Suprapubic skin (tissue), 4 donors: ENCODE results near the gene PPIAL4G. TPM values are rescaled to one million over a fixed set of nuclear protein-coding genes. Genes with fewer than 3 reads are reported as not detected.
"Not testable (repeated sequence)": the region's sequence is repeated elsewhere in the genome, so short reads cannot be mapped to it uniquely, and the experiment has no call there.

Source experiments
- DNase-seq, 2 donors: peaks; one replicate each; pipeline ENCODE4 v3.0.0-alpha.2; 2019; ENCODE audit warnings: low spot score in 2 of 2
- H3K27ac ChIP-seq: fragments of 200-600 bp; sonication (generic); one replicate; pipeline ENCODE4 v1.5.1; 2019
- H3K27me3 ChIP-seq: fragments of 200-600 bp; sonication (generic); one replicate; pipeline ENCODE4 v1.5.1; 2019
- H3K36me3 ChIP-seq: fragments of 200-600 bp; sonication (generic); one replicate; pipeline ENCODE4 v1.5.1; 2019
- H3K4me1 ChIP-seq: fragments of 200-600 bp; sonication (generic); one replicate; pipeline ENCODE4 v1.5.1; 2019
- H3K4me3 ChIP-seq: fragments of 200-600 bp; sonication (generic); one replicate; pipeline ENCODE4 v1.5.1; 2019; ENCODE audit warnings: mild to moderate bottlenecking
- H3K9me3 ChIP-seq: fragments of 200-600 bp; sonication (generic); one replicate; pipeline ENCODE4 v1.5.1; 2019
- EP300 ChIP-seq: sonication (generic); formaldehyde crosslinking; IDR thresholded peaks from one replicate; pipeline ENCODE4 v1.6.1; 2017; ENCODE audit warnings: antibody characterized with exemption
- POLR2A ChIP-seq, 2 donors: fragments of 450-650 bp; IDR thresholded peaks; one replicate each; pipeline ENCODE4 v1.6.1; 2017; ENCODE audit warnings: antibody characterized with exemption in 2 of 2, mild to moderate bottlenecking in 2 of 2, moderate library complexity in 2 of 2
- POLR2AphosphoS5 ChIP-seq, 3 donors: sonication (generic); formaldehyde crosslinking; IDR thresholded peaks; one replicate each; pipeline ENCODE4 v1.6.1; 2017; ENCODE audit warnings: antibody characterized with exemption in 3 of 3
- WGBS: methylation state at CpG from one replicate; pipeline ENCODE4 v1.1.5; 2018; 5-methylcytosine and 5-hydroxymethylcytosine counted together
- total RNA-seq, 4 donors: library from RNA; depleted of rRNA; stranded (reverse); fragments of >200 nt; gene quantifications; one replicate each; pipeline ENCODE4 v1.1.0, GENCODE V29; 2016
- TF ChIP-seq, protein P1 (sequence below), 2 donors: fragments of 200-600 bp in 1 of 2; fragments of 450-650 bp in 1 of 2; sonication (generic) in 1 of 2; IDR thresholded peaks; one replicate each; pipeline ENCODE4 v1.5.1; 2016 to 2019; ENCODE audit warnings: antibody characterized with exemption in 2 of 2, mild to moderate bottlenecking in 1 of 2, moderate library complexity in 1 of 2

PPIAL4G gene
- total RNA-seq, 4 donors from 2014 or later: not detected

DNA sequence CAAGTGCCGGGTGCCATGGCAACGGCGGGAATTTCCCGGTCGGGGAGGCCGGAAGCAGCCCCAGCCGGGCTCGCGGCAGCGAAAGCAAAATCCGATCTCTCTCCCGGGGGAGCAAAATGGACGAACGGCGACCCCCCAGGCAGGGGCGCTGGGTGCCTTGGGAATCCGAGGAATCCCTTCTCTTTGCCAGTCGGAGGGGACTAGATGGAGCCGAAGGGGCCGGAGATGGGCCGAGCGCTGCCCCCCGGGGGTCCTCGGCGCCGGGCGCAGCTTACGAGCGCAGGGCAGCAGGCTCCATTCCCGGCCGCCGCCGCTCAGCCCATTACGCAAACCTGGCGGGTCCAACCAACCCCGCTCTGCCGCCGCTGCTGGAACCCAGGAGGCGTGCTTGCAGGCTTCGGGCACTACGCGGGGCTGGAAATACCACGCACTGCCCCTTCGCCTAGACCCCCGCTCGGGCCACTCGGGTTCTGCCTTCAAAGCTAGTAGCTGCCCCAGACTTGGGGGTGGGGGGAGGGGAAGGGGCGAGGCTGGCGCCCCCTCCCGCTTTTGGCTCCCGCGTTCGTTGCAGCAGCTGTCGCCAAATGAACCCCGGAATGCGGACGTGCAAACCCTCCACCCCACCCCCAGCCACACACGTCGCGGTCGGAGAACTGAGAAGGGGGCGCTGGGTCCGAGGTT is 24.1 kb downstream of the PPIAL4G start:
- not testable (repeated sequence) for H3K27me3 ChIP-seq, H3K4me1 ChIP-seq, H3K36me3 ChIP-seq, H3K9me3 ChIP-seq
- WGBS: no CpG with 5 or more reads among the region's 63 CpGs
- DNase-seq: peak; percentile 67 to 76
- Histone ChIP-seq H3K27ac (peak overlapping the region; percentile 65), H3K4me3 (peak overlapping the region; percentile 62)

DNA sequence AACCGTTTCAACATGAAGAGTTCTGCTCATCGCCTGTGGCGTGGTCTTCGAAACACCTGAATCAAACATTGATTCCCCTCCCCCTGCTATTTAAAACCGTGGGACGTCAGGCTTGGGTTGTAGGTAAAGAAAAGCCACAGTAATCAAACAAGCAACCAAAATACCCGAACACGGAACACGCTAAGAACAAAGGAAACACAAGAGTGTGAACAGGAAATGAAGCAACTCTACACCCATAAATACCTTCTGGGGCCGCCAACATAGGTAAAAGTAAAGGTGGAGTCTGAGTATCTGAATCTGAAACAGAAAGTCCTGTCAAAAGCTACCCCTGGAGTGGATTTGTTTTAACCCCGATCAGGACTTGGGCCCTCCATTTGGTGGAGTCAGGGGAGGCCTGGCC is 24.7 kb downstream of the PPIAL4G start:
- Histone ChIP-seq H3K27ac (peak overlapping the region; percentile 65), H3K4me3 (peak overlapping the region; percentile 62)
- not testable (repeated sequence) for DNase-seq, H3K27me3 ChIP-seq, H3K9me3 ChIP-seq, H3K36me3 ChIP-seq, H3K4me1 ChIP-seq
- WGBS: under 1% methylated on average over 10 of the region's 11 CpGs

DNA sequence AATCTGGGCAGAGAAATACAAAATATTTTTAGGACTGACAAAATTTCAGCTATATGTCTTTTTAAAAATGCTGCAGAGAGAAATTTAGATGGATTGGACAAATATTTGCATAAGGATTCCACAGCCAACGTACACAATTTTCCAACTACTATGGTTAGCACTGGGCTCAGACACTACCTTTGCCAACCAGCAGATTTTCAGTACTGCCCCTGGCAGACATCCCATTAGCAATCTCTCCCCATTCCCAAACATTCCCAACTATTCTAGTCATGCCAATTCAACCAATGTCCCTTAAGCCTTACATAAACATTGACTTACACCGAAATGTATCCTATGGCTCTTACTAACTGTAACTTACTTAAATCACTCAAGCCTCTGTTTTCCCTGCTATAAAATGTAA is 30.3 kb downstream of the PPIAL4G start:
- DNase-seq, H3K27ac ChIP-seq, H3K36me3 ChIP-seq, H3K27me3 ChIP-seq, H3K4me1 ChIP-seq, H3K4me3 ChIP-seq, H3K9me3 ChIP-seq: not testable (repeated sequence)
- WGBS: 54% methylated on average over 2 of the region's 2 CpGs

DNA sequence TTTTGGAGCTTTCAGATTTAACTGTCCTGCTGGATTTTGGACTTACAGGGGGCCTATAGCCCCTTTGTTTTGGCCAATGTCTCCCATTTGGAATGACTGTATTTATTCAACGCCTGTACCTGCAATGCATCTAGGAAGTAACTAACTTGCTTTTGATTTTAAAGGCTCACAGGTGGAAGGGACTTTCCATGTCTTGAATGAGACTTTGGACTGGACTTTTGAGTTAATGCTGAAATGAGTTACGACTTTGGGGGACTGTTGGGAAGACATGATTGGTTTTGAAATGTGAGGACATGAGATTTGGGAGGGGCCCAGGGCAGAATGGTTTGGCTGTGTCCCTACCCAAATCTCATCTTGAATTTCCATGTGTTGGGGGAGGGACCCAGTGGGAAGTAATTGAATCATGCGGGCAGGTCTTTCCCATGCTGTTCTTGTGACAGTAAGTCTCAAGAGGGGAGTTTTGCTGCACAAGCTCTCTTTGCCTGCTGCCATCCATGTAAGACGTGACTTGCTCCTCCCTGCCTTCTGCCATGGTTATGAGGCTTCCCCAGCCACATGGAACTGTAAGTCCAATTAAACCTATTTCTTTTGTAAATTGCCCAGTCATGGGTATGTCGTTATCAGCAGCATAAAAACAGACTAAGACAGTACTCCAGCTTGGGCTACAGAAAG is 43.3 kb downstream of the PPIAL4G start:
- H3K9me3 ChIP-seq, H3K4me3 ChIP-seq, H3K4me1 ChIP-seq, H3K27ac ChIP-seq, H3K27me3 ChIP-seq, H3K36me3 ChIP-seq, DNase-seq: not testable (repeated sequence)
- 92% methylated on average over 5 of the region's 5 CpGs for WGBS

DNA sequence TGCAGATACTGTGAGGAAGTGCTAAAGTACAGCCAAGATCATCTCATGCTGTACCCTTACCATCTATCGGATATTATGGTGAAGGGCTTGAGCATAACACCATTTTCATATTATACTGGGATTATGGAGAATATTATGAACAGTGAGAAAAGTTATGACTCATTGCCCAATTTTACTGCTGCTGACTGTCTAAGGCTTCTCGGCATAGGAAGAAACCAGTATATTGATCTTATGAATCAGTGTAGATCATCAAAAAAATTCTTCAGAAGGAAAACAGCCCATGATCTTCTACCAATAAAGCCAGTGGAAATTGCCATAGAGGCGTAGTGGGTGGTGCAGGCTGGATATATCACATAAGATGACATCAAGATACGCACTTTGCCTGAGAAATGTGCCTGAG is 47.7 kb downstream of the PPIAL4G start:
- Histone ChIP-seq H3K9me3 (no peaks in the 10 kb centered on the region), H3K4me3 (no peak overlapping the region), H3K27me3 (no peaks in the 10 kb centered on the region), H3K4me1 (peaks cover 10% of the 10 kb centered on the region), H3K36me3 (no peaks in the 10 kb centered on the region), H3K27ac (no peak overlapping the region)
- TF ChIP-seq EP300 (no peak), POLR2AphosphoS5 (IDR thresholded peaks at IDR 0.05) (no peak), POLR2A (IDR thresholded peaks at IDR 0.05) (no peak)
- TF ChIP-seq, protein P1, sequence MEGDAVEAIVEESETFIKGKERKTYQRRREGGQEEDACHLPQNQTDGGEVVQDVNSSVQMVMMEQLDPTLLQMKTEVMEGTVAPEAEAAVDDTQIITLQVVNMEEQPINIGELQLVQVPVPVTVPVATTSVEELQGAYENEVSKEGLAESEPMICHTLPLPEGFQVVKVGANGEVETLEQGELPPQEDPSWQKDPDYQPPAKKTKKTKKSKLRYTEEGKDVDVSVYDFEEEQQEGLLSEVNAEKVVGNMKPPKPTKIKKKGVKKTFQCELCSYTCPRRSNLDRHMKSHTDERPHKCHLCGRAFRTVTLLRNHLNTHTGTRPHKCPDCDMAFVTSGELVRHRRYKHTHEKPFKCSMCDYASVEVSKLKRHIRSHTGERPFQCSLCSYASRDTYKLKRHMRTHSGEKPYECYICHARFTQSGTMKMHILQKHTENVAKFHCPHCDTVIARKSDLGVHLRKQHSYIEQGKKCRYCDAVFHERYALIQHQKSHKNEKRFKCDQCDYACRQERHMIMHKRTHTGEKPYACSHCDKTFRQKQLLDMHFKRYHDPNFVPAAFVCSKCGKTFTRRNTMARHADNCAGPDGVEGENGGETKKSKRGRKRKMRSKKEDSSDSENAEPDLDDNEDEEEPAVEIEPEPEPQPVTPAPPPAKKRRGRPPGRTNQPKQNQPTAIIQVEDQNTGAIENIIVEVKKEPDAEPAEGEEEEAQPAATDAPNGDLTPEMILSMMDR (IDR thresholded peaks at IDR 0.05): no peak
- WGBS: 97% methylated on average over 4 of the region's 4 CpGs
- DNase-seq: no peak

DNA sequence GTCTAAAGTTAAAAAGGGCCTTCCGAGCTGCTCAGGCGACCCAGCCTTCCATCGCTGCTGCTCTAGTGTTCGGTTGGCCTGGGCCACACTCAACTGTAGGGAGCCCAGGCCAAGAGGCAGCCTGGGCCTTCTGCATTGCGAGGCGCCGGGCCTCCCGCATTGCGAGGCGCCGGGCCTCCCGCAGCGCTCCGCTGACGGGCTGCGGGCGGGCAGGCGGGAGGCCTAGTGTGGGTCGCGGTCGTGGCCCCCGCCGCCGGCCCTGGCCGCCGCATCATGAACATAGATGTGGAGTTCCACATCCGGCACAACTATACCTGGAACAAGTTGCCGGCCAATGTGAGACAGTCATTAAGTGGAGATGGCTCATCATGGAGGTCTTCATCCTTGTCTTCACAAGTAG is 48.3 kb downstream of the PPIAL4G start:
- TF ChIP-seq POLR2A (IDR thresholded peaks at IDR 0.05) (no peak), POLR2AphosphoS5 (IDR thresholded peaks at IDR 0.05) (no peak), EP300 (no peak)
- TF ChIP-seq, protein P1 (IDR thresholded peaks at IDR 0.05): no peak
- Histone ChIP-seq H3K4me1 (peaks cover 10% of the 10 kb centered on the region), H3K27ac (no peak overlapping the region), H3K27me3 (no peaks in the 10 kb centered on the region), H3K9me3 (no peaks in the 10 kb centered on the region), H3K36me3 (no peaks in the 10 kb centered on the region), H3K4me3 (no peak overlapping the region)
- 97% methylated on average over 15 of the region's 28 CpGs for WGBS
- no peak for DNase-seq

DNA sequence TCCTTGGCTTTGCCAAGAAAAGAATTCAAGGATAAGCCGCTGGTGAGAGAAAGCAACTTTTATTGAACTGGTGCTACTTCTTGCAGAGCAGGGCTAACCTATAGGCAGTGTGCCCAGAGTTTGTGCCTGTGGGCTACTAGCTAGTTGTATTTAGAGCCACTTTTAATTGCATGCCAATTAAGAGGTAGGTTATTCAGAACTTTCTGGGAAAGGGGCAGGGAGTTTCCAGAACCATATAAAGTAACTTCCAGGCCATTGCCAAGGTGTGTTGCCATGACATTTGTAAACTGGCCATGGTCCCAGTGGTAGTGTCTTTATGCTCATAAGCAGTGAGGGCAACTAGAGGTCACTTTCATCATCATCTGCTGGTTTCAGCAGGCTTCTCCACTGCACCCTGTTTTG is 50.2 kb downstream of the PPIAL4G start:
- not testable (repeated sequence) for DNase-seq, H3K9me3 ChIP-seq, H3K36me3 ChIP-seq, H3K4me3 ChIP-seq, H3K27ac ChIP-seq, H3K27me3 ChIP-seq
- peaks cover 10% of the 10 kb centered on the region for H3K4me1 ChIP-seq
- WGBS: 53% methylated on average over 1 of the region's 1 CpG

Other genes with a start within 250 kb of the PPIAL4G start
- 10 to 100 TPM; 19.3 to 99.5 (median 46.9) TPM for gene NBPF14, start 112.7 kb upstream of the PPIAL4G start, total RNA-seq